HepG2 (cell line): ENCODE results near the gene ZCCHC24. TPM values are rescaled to one million over a fixed set of nuclear protein-coding genes. Genes with fewer than 3 reads are reported as not detected.

Source experiments
- CENPX ChIP-seq: sonication (generic); formaldehyde crosslinking; IDR thresholded peaks from 2 replicates; pipeline ENCODE4 v1.9.0; 2021; ENCODE audit warnings: mild to moderate bottlenecking, missing genetic modification reagents, moderate library complexity
- FOXC1 ChIP-seq: sonication (generic); formaldehyde crosslinking; IDR thresholded peaks from 2 replicates; pipeline ENCODE4 v1.8.0; 2022; ENCODE audit warnings: mild to moderate bottlenecking, missing genetic modification reagents, borderline replicate concordance
- IKZF4 ChIP-seq: sonication (generic); formaldehyde crosslinking; IDR thresholded peaks from 2 replicates; pipeline ENCODE4 v1.5.1; 2020; ENCODE audit warnings: borderline replicate concordance, mild to moderate bottlenecking, low read depth, missing genetic modification reagents; ENCODE audit errors: not compliant biosample characterization
- MEIS1 ChIP-seq: sonication (generic); formaldehyde crosslinking; IDR thresholded peaks from 2 replicates; pipeline ENCODE4 v1.9.0; 2021; ENCODE audit warnings: mild to moderate bottlenecking, missing genetic modification reagents, moderate library complexity, borderline replicate concordance
- MYNN ChIP-seq: sonication (generic); formaldehyde crosslinking; IDR thresholded peaks from 2 replicates; pipeline ENCODE4 v1.4.0; 2020; ENCODE audit warnings: mild to moderate bottlenecking, low read depth, missing genetic modification reagents
- NCOR1 ChIP-seq: fragments of 200-600 bp; sonication (generic); IDR thresholded peaks from 2 replicates; pipeline ENCODE4 v1.7.0; 2017; ENCODE audit warnings: antibody characterized with exemption, low read length, borderline replicate concordance
- SP140L ChIP-seq: sonication (generic); formaldehyde crosslinking; IDR thresholded peaks from 2 replicates; pipeline ENCODE4 v1.4.0; 2020; ENCODE audit warnings: missing genetic modification reagents, borderline replicate concordance
- SSRP1 ChIP-seq: IDR thresholded peaks from 2 replicates; pipeline ENCODE4 v1.6.1; 2016; ENCODE audit warnings: control low read depth
- SYNCRIP ChIP-seq: fragments of 200-400 bp; formaldehyde crosslinking; IDR thresholded peaks from 2 replicates; pipeline ENCODE4 v1.6.1; 2018; ENCODE audit warnings: mild to moderate bottlenecking, low read depth, low read length; ENCODE audit not compliant: insufficient read depth
- TCF7 ChIP-seq: sonication (generic); IDR thresholded peaks from 2 replicates; pipeline ENCODE4 v1.6.1; 2016; ENCODE audit warnings: antibody characterized with exemption, low read depth
- ZFP37 ChIP-seq: sonication (generic); formaldehyde crosslinking; IDR thresholded peaks from 2 replicates; pipeline ENCODE4 v1.4.0; 2020; ENCODE audit warnings: missing genetic modification reagents, borderline replicate concordance
- ZNF44 ChIP-seq: sonication (generic); formaldehyde crosslinking; IDR thresholded peaks from 2 replicates; pipeline ENCODE4 v1.5.1; 2020; ENCODE audit warnings: mild to moderate bottlenecking, missing genetic modification reagents
- ZNF460 ChIP-seq: sonication (generic); formaldehyde crosslinking; IDR thresholded peaks from 2 replicates; pipeline ENCODE4 v1.5.1; 2020; ENCODE audit warnings: missing genetic modification reagents, mild to moderate bottlenecking, borderline replicate concordance
- ZNF569 ChIP-seq: sonication (generic); formaldehyde crosslinking; IDR thresholded peaks from 2 replicates; pipeline ENCODE4 v1.5.0; 2020; ENCODE audit warnings: mild to moderate bottlenecking, missing genetic modification reagents, moderate library complexity, borderline replicate concordance
- ZNF703 ChIP-seq: sonication (generic); formaldehyde crosslinking; IDR thresholded peaks from 2 replicates; pipeline ENCODE4 v1.5.1; 2020; ENCODE audit warnings: missing genetic modification reagents, mild to moderate bottlenecking, moderate library complexity, borderline replicate concordance
- ZNF746 ChIP-seq: sonication (generic); formaldehyde crosslinking; IDR thresholded peaks from 2 replicates; pipeline ENCODE4 v1.8.0; 2022; ENCODE audit warnings: mild to moderate bottlenecking, missing genetic modification reagents
- polyA plus RNA-seq, 8 experiments: library from polyadenylated mRNA; depleted of rRNA in 3 of 8; stranded (reverse) in 7 of 8; unstranded in 1 of 8; fragments of >200 nt; fragmentation: Illumina TruSeq in 4 of 8; extraction: Trizol in 4 of 8; gene quantifications; 2 replicates each; pipeline versions ENCODE4 v1.2.1 to v1.2.3, GENCODE V29; 2011 to 2016; ENCODE audit warnings: low read depth in 4 of 8, missing spikeins in 1 of 8, mixed read lengths in 1 of 8; ENCODE audit not compliant: insufficient read depth in 1 of 8
- total RNA-seq, 5 experiments: library from RNA; depleted of rRNA; stranded (reverse); fragments of >200 nt; fragmentation: Illumina TruSeq; extraction: Trizol; gene quantifications; 2 replicates each; pipeline ENCODE4 v1.2.3, GENCODE V29; 2016; ENCODE audit warnings: low read depth in 1 of 5
- TF ChIP-seq, protein P1 (sequence below): sonication (generic); formaldehyde crosslinking; IDR thresholded peaks from 2 replicates; pipeline ENCODE4 v1.8.1; 2023; ENCODE audit warnings: mild to moderate bottlenecking, inconsistent platforms, moderate library complexity, missing genetic modification reagents, borderline replicate concordance
- TF ChIP-seq, protein P2 (sequence below): sonication (generic); formaldehyde crosslinking; IDR thresholded peaks from 2 replicates; pipeline ENCODE4 v1.5.0; 2020; ENCODE audit warnings: mild to moderate bottlenecking, missing genetic modification reagents, borderline replicate concordance
- TF ChIP-seq, protein P3 (sequence below): sonication (generic); IDR thresholded peaks from 2 replicates; pipeline ENCODE4 v1.6.1; 2016; ENCODE audit warnings: low read depth, borderline replicate concordance
- TF ChIP-seq, protein P4 (sequence below): IDR thresholded peaks from 2 replicates; pipeline ENCODE4 v1.6.1; 2016; ENCODE audit warnings: missing biosample characterization, missing genetic modification reagents, low read depth

ZCCHC24 gene
- total and polyA plus RNA-seq, 2 of the 13 experiments (the other 11 are each of a cell fraction or from before 2014, with no cell fraction given): 3.1 to 7.9 TPM

DNA sequence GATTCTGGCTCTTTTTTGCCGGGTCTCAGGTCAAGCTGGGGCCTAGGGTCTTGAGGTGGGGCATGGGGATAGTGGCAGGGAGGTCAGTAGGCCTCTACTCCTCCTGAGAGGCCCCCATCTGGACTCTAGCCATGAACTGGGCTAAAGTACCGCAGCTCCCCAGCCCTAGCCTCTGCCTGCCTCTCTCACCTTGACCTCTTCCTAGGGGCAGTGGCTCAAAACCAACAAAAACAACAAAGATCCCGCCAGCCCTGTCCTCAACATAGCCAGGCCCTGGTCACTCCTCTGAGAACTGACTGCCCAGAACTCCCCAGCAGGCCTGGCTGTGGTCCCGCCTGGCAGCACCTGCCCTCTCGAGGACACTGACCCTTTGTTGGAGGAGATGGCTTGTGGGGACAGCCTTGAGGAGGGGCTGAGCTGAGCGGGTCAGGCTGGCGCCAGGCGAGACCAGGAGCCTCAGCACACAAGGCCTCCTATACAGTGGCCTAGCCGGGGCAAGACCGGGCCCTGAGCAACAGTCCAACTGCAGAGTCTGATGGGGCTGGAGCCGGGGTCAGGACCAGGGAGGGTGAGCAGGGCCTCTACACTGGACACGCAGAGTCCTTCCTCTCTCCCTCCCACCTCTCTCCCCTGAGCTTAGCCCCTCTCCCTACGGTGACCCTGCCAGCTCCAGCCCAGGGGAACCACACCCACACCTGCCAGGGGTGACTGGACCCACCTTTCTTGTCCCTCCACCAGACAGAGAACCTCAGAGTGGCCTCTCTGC, 109.8 kb downstream of the ZCCHC24 start (continued):
- TF ChIP-seq MYNN (no peak), SP140L (CRISPR knock-in tag) (no peak), CENPX (CRISPR knock-in tag) (no peak), TCF7 (peak; percentile 93), MEIS1 (CRISPR knock-in tag) (0 out of 2 replicates have a peak, but pooled peaks have one; percentile 48), ZNF703 (0 out of 2 replicates have a peak, but pooled peaks have one; percentile 49), ZFP37 (CRISPR knock-in tag) (no peak), FOXC1 (CRISPR knock-in tag) (peak; percentile 89), ZNF569 (CRISPR knock-in tag) (no peak; the same call in 1 of the 2 replicates), ZNF44 (no peak), NCOR1 (peak; percentile 90; the same call in 1 of the 2 replicates), SYNCRIP (no peak), SSRP1 (CRISPR knock-in tag) (no peak), ZNF460 (CRISPR knock-in tag) (no peak; the same call in 1 of the 2 replicates), IKZF4 (peak; percentile 79), ZNF746 (CRISPR knock-in tag) (peak; percentile 83; the same call in 1 of the 2 replicates)
- TF ChIP-seq, protein P1, sequence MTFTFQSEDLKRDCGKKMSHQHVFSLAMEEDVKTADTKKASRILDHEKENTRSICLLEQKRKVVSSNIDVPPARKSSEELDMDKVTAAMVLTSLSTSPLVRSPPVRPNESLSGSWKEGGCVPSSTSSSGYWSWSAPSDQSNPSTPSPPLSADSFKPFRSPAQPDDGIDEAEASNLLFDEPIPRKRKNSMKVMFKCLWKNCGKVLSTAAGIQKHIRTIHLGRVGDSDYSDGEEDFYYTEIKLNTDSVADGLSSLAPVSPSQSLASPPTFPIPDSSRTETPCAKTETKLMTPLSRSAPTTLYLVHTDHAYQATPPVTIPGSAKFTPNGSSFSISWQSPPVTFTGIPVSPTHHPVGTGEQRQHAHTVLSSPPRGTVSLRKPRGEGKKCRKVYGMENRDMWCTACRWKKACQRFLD (CRISPR knock-in tag): 0 out of 2 replicates have a peak, but pooled peaks have one; percentile 38
- TF ChIP-seq, protein P2, sequence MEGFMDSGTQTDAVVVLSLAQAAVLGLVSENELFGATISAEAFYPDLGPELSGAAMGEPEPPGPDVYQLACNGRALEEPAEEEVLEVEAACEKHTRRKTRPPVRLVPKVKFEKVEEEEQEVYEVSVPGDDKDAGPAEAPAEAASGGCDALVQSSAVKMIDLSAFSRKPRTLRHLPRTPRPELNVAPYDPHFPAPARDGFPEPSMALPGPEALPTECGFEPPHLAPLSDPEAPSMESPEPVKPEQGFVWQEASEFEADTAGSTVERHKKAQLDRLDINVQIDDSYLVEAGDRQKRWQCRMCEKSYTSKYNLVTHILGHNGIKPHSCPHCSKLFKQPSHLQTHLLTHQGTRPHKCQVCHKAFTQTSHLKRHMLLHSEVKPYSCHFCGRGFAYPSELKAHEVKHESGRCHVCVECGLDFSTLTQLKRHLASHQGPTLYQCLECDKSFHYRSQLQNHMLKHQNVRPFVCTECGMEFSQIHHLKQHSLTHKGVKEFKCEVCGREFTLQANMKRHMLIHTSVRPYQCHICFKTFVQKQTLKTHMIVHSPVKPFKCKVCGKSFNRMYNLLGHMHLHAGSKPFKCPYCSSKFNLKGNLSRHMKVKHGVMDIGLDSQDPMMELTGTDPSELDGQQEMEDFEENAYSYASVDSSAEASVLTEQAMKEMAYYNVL: peak; percentile 95; the same call in 1 of the 2 replicates
- TF ChIP-seq, protein P3, sequence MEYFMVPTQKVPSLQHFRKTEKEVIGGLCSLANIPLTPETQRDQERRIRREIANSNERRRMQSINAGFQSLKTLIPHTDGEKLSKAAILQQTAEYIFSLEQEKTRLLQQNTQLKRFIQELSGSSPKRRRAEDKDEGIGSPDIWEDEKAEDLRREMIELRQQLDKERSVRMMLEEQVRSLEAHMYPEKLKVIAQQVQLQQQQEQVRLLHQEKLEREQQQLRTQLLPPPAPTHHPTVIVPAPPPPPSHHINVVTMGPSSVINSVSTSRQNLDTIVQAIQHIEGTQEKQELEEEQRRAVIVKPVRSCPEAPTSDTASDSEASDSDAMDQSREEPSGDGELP: peak; percentile 42; the same call in 1 of the 2 replicates
- TF ChIP-seq, protein P4, sequence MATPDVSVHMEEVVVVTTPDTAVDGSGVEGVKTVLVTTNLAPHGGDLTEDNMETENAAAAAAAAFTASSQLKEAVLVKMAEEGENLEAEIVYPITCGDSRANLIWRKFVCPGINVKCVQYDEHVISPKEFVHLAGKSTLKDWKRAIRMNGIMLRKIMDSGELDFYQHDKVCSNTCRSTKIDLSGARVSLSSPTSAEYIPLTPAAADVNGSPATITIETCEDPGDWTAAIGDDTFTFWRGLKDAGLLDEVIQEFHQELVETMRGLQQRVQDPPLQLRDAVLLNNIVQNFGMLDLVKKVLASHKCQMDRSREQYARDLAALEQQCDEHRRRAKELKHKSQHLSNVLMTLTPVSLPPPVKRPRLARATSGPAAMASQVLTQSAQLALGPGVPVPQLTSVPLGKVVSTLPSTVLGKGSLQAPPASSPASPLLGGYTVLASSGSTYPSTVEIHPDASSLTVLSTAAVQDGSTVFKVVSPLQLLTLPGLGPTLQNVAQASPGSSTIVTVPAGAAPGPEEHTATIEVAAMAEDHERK (CRISPR knock-in tag): no peak
